Body of pancreas (tissue), 4 donors: ENCODE results near the gene KLF15.

Experiments used
- POLR2A ChIP-seq, 3 donors: fragments of 450-650 bp; IDR thresholded peaks; one replicate each; pipeline ENCODE4 v1.6.1; 2016; ENCODE audit warnings: antibody characterized with exemption in 3 of 3, mild to moderate bottlenecking in 2 of 3
- TF ChIP-seq, protein P1 (sequence below), 7 experiments: fragments of 450-650 bp in 4 of 7; fragments of 200-600 bp in 3 of 7; sonication (generic) in 3 of 7; IDR thresholded peaks; one replicate each; pipeline ENCODE4 v1.5.1; 2016 to 2019; ENCODE audit warnings: antibody characterized with exemption in 7 of 7

GRCh38 chr3:126377211-126377610 is 20.0 kb upstream of the KLF15 start:
- TF ChIP-seq, protein P1, sequence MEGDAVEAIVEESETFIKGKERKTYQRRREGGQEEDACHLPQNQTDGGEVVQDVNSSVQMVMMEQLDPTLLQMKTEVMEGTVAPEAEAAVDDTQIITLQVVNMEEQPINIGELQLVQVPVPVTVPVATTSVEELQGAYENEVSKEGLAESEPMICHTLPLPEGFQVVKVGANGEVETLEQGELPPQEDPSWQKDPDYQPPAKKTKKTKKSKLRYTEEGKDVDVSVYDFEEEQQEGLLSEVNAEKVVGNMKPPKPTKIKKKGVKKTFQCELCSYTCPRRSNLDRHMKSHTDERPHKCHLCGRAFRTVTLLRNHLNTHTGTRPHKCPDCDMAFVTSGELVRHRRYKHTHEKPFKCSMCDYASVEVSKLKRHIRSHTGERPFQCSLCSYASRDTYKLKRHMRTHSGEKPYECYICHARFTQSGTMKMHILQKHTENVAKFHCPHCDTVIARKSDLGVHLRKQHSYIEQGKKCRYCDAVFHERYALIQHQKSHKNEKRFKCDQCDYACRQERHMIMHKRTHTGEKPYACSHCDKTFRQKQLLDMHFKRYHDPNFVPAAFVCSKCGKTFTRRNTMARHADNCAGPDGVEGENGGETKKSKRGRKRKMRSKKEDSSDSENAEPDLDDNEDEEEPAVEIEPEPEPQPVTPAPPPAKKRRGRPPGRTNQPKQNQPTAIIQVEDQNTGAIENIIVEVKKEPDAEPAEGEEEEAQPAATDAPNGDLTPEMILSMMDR (IDR thresholded peaks at IDR 0.05) = no peak
- no peak for TF ChIP-seq POLR2A (IDR thresholded peaks at IDR 0.05)
